Nephron (organoid): ENCODE measurements around the gene RRP36.
"Not testable (repeated sequence)": the region's sequence is repeated elsewhere in the genome, so short reads cannot be mapped to it uniquely, and the experiment has no call there.

ENCODE experiments used
- H3K27ac Mint-ChIP-seq, 3 experiments: 2 replicates each; pipeline ENCODE4 v1.8.0; 2020; ENCODE audit warnings: mixed read lengths in 3 of 3, mild to moderate bottlenecking in 2 of 3, moderate library complexity in 1 of 3
- H3K27me3 Mint-ChIP-seq: 2 replicates; pipeline ENCODE4 v1.8.0; 2021; ENCODE audit warnings: low read depth, mild to moderate bottlenecking, moderate library complexity, mixed read lengths
- H3K36me3 Mint-ChIP-seq: 2 replicates; pipeline ENCODE4 v1.8.0; 2020; ENCODE audit warnings: low read depth, mixed read lengths
- H3K4me1 Mint-ChIP-seq: 2 replicates; pipeline ENCODE4 v1.8.0; 2020; ENCODE audit warnings: mixed read lengths
- H3K4me3 Mint-ChIP-seq, 3 experiments: 2 replicates each; pipeline ENCODE4 v1.8.0; 2020; ENCODE audit warnings: mild to moderate bottlenecking in 3 of 3, mixed read lengths in 3 of 3, moderate library complexity in 2 of 3
- H3K9me3 Mint-ChIP-seq: 2 replicates; pipeline ENCODE4 v1.8.0; 2020; ENCODE audit warnings: mixed read lengths
- CTCF ChIP-seq, 3 experiments: fragments of 200-600 bp; sonication (generic); IDR thresholded peaks; one replicate each; pipeline ENCODE4 v1.5.0; 2021; ENCODE audit warnings: antibody characterized with exemption in 3 of 3; ENCODE audit not compliant: unreplicated experiment in 3 of 3

RRP36 gene

GRCh38 chr6:43037197-43037596, 15.8 kb downstream of the RRP36 start:
- no peaks in the 10 kb centered on the region for H3K27me3 Mint-ChIP-seq
- no peak for TF ChIP-seq CTCF (IDR thresholded peaks at IDR 0.05; ENCODE audit: unreplicated experiment in 3 of 3)
- no peak overlapping the region for H3K4me3 Mint-ChIP-seq
- H3K4me1 Mint-ChIP-seq = no peaks in the 10 kb centered on the region
- no peaks in the 10 kb centered on the region for H3K9me3 Mint-ChIP-seq
- H3K36me3 Mint-ChIP-seq = peaks cover 73% of the 10 kb centered on the region
- no peak overlapping the region for H3K27ac Mint-ChIP-seq

- Mint-ChIP-seq H3K36me3 (peaks cover 78% of the 10 kb centered on the region), H3K4me3 (no peak overlapping the region), H3K27ac (no peak overlapping the region), H3K27me3 (no peaks in the 10 kb centered on the region), H3K4me1 (no peaks in the 10 kb centered on the region), H3K9me3 (no peaks in the 10 kb centered on the region)
- TF ChIP-seq CTCF (IDR thresholded peaks at IDR 0.05; ENCODE audit: unreplicated experiment in 3 of 3) = no peak
Observed at GRCh38 chr6:43037706-43038105, 16.3 kb downstream of the RRP36 start.

- Mint-ChIP-seq H3K9me3 (no peaks in the 10 kb centered on the region), H3K27ac (no peak overlapping the region), H3K4me3 (no peak overlapping the region), H3K4me1 (no peaks in the 10 kb centered on the region), H3K36me3 (peaks cover 75% of the 10 kb centered on the region), H3K27me3 (no peaks in the 10 kb centered on the region)
- no peak for TF ChIP-seq CTCF (IDR thresholded peaks at IDR 0.05; ENCODE audit: unreplicated experiment in 3 of 3)
Observed at GRCh38 chr6:43038727-43039126, 17.3 kb downstream of the RRP36 start.

- H3K9me3 Mint-ChIP-seq = no peaks in the 10 kb centered on the region
- H3K4me1 Mint-ChIP-seq = no peaks in the 10 kb centered on the region
- H3K4me3 Mint-ChIP-seq = no peak overlapping the region
- H3K36me3 Mint-ChIP-seq = peaks cover 68% of the 10 kb centered on the region
- H3K27me3 Mint-ChIP-seq = no peaks in the 10 kb centered on the region
- H3K27ac Mint-ChIP-seq = no peak overlapping the region
- no peak for TF ChIP-seq CTCF (IDR thresholded peaks at IDR 0.05; ENCODE audit: unreplicated experiment in 3 of 3)
Observed at GRCh38 chr6:43040542-43041257, 19.3 kb downstream of the RRP36 start.

GRCh38 chr6:43041475-43041874, 20.1 kb downstream of the RRP36 start:
- H3K27me3 Mint-ChIP-seq, H3K4me3 Mint-ChIP-seq, H3K4me1 Mint-ChIP-seq, H3K9me3 Mint-ChIP-seq, H3K27ac Mint-ChIP-seq: not testable (repeated sequence)
- peaks cover 72% of the 10 kb centered on the region for H3K36me3 Mint-ChIP-seq

- no peak for TF ChIP-seq CTCF (IDR thresholded peaks at IDR 0.05; ENCODE audit: unreplicated experiment in 3 of 3)
- Mint-ChIP-seq H3K36me3 (peaks cover 67% of the 10 kb centered on the region), H3K4me3 (no peak overlapping the region), H3K9me3 (no peaks in the 10 kb centered on the region), H3K27me3 (no peaks in the 10 kb centered on the region), H3K27ac (no peak overlapping the region), H3K4me1 (no peaks in the 10 kb centered on the region)
Observed at GRCh38 chr6:43043310-43043709, 21.9 kb downstream of the RRP36 start.
